Thyroid gland (tissue), 4 donors: ENCODE data around the gene MISP.

Source experiments
- CTCF ChIP-seq, 6 experiments: fragments of 200-600 bp in 3 of 6; fragments of 450-650 bp in 3 of 6; sonication (generic) in 3 of 6; IDR thresholded peaks; one replicate each; pipeline ENCODE4 v1.5.1; 2016 to 2019; ENCODE audit warnings: antibody characterized with exemption in 6 of 6, mild to moderate bottlenecking in 2 of 6, inconsistent platforms in 1 of 6, moderate library complexity in 1 of 6
- POLR2A ChIP-seq, 2 donors: fragments of 450-650 bp; IDR thresholded peaks; one replicate each; pipeline ENCODE4 v1.6.1; 2017; ENCODE audit warnings: antibody characterized with exemption in 2 of 2, mild to moderate bottlenecking in 2 of 2, moderate library complexity in 1 of 2

- TF ChIP-seq CTCF (IDR thresholded peaks at IDR 0.05), result no peak
- no peak for TF ChIP-seq POLR2A (IDR thresholded peaks at IDR 0.05)
These were observed 2.7 kb upstream of the MISP start for GRCh38 chr19:748274-748598.
